ENCODE results near the gene MAPK7.

The MAPK7 gene

GRCh38 chr17:19362277-19363113, 15.8 kb upstream of the MAPK7 start, which contains the start of gene B9D1:
Gene B9D1, minus strand, starts transcription at chr17:19362723. Its CDS starts 154 bp downstream, at chr17:19362569.
- in situ Hi-C loops (cut with HindIII; ENCODE audit: low sequenced_read_pairs): loop anchor here (5.0 to 10.0 kb wide), 2 partner anchors 85 to 402 kb away; no protein-coding TSS in a partner anchor

GRCh38 chr17:19363114-19363438, 15.2 kb upstream of the MAPK7 start:
- in situ Hi-C loops (cut with HindIII; ENCODE audit: low sequenced_read_pairs): loop anchor here (5.0 to 10.0 kb wide), 2 partner anchors 84 to 402 kb away; no protein-coding TSS in a partner anchor

- in situ Hi-C loops (cut with HindIII; ENCODE audit: low sequenced_read_pairs): loop anchor here (5.0 to 10.0 kb wide), 2 partner anchors 84 to 401 kb away; no protein-coding TSS in a partner anchor
Observed at GRCh38 chr17:19363460-19364035, 14.8 kb upstream of the MAPK7 start.

DNA sequence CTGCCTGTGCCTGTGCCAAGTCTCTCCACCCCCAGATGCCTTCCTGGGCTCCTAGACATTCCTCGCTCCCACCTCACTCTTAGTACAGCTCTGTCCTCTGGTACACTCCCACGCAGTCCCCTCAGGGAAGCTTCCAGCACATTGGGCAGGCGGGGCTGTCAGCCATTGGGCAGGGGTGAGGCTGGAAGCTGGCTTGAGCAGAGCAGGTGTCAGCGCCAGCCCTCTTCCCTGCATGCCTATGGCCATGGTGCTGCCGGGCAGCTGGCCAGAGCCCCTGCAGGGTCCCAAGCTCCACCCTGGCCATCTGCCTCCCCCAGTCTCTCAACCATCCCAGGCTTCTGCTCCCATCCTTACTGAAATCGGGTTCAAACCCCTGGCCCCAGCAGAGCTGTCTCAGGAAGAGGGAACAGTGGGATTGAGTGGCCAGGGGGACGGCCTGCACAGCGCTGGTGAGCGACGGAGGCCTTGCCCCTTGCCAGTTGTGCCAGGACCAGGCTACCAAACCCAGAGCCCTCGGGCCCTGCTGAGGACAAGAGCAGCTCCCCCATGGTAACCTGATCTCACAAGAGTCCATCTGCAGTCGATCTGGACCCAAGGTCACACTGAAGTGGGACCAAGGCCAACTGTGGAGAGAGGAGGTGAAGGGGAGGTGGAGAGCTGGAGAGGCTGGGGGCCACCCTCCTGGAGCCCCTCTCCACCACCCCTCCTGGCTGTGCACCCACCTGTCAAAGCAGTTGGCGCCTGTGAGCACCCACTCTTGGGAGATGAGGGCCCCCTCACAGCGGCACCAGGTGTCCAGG, 13.4 kb upstream of the MAPK7 start:
- in situ Hi-C loops (cut with HindIII; ENCODE audit: low sequenced_read_pairs): loop anchor here (5.0 to 10.0 kb wide), 2 partner anchors 82 to 400 kb away; no protein-coding TSS in a partner anchor

GRCh38 chr17:19365499-19365817, 12.8 kb upstream of the MAPK7 start:
- in situ Hi-C loops (cut with HindIII; ENCODE audit: low sequenced_read_pairs): loop anchor here (10.0 kb wide), 1 partner anchor 399 kb away; no protein-coding TSS in a partner anchor

DNA sequence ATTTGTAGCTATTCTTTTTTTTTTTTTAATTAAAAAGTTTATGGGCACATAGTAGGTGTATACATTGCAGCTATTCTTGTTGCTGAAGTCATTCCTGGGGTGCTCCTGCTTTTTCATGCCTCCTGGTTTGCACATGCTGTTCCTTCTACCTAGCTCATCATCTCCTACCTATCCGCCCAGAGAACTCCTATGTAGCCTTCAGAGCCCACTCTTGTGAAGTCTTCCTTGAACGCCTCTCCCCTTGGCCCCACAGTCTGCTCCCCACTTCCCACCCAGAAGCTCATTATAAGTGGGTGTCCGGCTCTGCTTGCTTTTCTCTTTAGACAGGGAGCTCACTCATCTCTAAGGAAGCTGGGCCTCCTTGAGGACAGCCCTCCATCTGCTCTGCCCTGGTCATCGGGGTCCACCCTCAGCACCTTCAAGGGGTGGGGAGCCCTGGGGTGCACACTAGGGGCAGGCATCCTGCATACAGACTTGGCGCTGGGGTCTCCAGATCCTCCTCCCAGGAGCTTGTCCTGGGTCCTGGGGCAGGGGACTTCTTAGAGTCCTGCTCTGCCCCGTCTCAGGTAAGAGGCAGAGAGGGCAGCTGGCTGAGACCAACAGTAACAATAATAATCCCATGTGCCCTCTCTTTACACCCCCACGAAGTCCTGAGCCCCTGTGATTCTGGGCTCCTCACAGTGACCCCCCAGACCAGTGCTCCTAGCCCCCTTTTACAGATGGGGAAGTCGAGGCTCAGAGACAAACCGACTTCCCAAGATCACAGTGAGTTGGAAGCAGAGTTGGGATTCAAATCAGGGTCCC, 12.3 kb upstream of the MAPK7 start:
- in situ Hi-C loops (cut with HindIII; ENCODE audit: low sequenced_read_pairs): loop anchor here (10.0 kb wide), 1 partner anchor 399 kb away; no protein-coding TSS in a partner anchor

GRCh38 chr17:19366637-19366972, 11.7 kb upstream of the MAPK7 start:
- in situ Hi-C loops (cut with HindIII; ENCODE audit: low sequenced_read_pairs): loop anchor here (10.0 kb wide), 1 partner anchor 398 kb away; no protein-coding TSS in a partner anchor

DNA sequence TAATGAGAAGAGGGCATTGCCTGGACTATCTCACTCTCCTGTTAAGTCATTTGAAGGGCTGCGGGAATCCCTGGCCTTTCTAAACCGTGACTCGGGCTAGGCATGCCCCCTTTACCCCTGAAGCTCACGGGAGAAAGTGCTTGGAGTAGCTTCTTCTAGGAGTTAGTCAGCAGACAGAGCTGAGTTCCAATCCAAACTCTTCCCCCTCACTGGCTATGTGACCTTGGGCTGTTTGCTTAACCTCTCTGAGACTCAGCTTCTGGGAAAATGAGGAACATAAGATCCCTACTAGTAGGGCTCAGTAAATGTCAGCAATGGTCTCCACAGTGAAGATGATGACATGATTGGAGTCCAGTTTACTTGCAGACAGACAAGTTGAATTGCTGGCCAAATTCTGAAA, 10.1 kb upstream of the MAPK7 start:
- in situ Hi-C loops (cut with HindIII; ENCODE audit: low sequenced_read_pairs): loop anchor here (10.0 kb wide), 1 partner anchor 397 kb away; no protein-coding TSS in a partner anchor

DNA sequence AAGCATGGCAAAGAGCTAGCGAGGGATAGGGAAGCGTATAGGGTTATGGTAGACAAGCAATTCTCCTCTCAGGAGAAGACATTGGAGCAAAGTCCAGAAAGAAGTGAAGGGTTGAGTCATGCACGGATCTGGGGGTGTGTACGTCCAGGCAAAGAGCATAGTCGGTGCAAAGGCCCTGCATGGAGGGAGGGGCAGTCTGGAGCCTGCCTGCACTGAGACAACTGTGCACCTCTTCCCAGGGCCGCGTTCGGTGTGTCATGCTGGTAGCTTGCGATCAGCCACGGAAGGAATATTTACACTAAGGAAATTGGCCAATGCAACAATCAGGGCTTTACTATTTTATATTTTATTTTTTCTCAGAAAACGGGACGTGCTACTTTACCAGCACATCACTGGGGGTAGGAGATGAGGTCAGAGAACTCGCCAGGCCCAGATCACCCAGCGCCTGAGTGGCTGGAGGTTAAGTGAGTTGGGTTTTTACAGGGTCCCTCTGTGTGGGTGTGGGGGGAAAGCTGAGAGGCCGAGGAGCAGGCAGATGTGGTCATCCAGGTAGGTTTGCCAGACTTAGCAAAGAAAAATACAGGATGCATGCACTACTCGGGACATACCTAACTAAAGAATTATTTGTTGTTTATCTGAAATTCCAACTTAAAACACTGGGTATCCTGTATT, 9.1 kb upstream of the MAPK7 start:
- in situ Hi-C loops (cut with HindIII; ENCODE audit: low sequenced_read_pairs): loop anchor here (10.0 kb wide), 1 partner anchor 396 kb away; no protein-coding TSS in a partner anchor

GRCh38 chr17:19369846-19370492, 8.3 kb upstream of the MAPK7 start:
- in situ Hi-C loops (cut with HindIII; ENCODE audit: low sequenced_read_pairs): loop anchor here (10.0 kb wide), 1 partner anchor 395 kb away; no protein-coding TSS in a partner anchor

DNA sequence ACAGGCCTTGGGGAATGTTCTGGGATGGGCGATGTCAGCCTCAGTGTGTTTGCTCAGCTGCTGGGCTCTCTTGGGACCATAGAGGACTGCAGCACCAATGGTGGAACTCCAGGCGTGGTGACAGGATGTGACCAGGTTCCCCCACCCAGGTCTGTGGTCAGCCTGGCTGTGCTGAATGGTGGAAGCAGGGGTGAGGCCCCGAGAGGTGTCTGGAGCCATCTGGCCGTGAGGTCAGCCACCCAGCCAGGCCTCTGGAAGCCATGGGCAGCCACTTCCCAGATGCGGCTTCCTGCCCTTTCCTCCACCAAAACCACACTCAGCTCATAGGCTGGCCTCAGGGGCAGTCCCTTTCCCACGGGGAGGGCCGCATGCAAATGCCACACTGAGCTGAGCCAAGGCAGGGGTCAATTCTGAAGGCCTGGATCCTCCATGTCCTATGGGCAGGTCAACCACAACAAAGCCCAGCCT, 7.8 kb upstream of the MAPK7 start:
- in situ Hi-C loops (cut with HindIII; ENCODE audit: low sequenced_read_pairs): no loop called here

GRCh38 chr17:19371259-19372010, 6.9 kb upstream of the MAPK7 start:
- in situ Hi-C loops (cut with HindIII; ENCODE audit: low sequenced_read_pairs): no loop called here

- in situ Hi-C loops (cut with HindIII; ENCODE audit: low sequenced_read_pairs): no loop called here
Observed at GRCh38 chr17:19372011-19372370, 6.3 kb upstream of the MAPK7 start.

DNA sequence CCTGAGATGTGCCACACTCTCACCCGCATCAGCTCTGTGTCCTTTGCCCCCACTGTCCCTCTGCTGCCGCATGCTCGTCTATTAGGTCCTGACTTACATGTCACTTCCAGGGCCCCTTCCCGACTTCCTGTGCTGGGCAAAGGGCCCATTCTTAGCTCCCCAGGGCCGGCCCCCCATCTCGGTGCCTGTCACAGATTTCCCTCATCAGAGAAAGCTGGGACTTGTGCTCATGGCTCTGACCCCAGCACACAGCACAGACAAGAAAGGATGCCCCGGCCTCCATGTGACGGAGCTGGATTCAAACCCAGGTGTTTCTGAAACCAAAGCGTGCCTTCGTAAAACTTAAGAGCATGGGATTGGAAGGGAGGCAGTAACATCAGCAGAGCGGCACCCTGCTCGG, 5.9 kb upstream of the MAPK7 start:
- in situ Hi-C loops (cut with HindIII; ENCODE audit: low sequenced_read_pairs): no loop called here

GRCh38 chr17:19372866-19373504, 5.3 kb upstream of the MAPK7 start:
- in situ Hi-C loops (cut with HindIII; ENCODE audit: low sequenced_read_pairs): no loop called here

DNA sequence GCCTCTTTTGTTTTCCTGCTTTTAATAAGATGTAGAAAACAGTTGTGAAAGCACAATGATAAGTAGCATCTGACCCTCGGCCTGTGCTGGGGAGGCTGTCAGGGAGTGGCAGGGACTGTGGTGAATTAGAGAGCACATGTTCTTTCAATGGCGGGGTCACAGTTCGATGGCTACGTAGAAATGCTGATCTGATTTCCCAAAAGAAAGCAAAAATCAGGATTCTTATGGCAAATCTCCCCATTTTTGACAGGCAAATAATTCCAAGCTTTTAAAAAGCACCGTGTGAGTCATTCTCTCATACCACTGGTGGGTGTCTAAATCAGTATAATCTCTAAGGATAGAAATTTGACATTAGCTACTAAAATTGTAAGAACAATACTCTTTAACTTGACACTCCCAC, 4.2 kb upstream of the MAPK7 start:
- in situ Hi-C loops (cut with HindIII; ENCODE audit: low sequenced_read_pairs): no loop called here

DNA sequence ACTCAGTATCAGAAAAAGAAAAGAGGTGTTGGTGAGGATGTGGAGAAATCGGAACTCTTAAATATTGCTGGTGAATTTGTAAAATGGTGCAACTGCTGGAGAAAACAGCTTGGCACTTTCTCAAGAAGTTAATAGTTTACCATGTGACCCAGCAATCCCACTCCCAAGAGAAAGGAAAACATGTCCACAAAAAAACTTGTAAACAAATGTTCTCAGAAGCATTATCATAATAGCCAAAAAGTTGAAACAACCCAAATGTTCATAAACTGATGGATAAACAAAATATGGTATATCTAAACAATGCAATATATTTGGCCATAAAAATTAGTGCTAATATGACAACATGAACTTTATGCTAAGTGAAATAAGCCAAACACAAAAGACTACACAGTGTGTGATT, 2.6 kb upstream of the MAPK7 start:
- in situ Hi-C loops (cut with HindIII; ENCODE audit: low sequenced_read_pairs): no loop called here

DNA sequence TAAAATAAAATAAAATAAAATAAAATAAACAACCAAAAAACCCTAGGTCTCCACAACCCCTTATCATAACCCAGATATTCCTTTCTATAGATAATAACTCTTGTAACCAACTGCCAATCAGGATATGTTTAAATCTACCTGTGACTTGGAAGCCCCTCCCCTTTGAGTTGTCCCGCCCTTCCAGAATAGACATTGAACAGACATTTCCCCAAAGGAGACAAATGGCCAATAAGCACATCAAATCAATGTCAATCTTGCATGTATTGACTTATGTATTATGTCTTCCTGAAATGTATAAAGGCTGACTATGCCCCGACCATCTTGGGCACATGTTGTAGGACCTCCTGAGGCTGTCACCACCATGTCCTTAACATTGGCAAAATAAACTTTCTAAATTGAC, 1.5 kb upstream of the MAPK7 start:
- in situ Hi-C loops (cut with HindIII; ENCODE audit: low sequenced_read_pairs): no loop called here
